ENCODE measurements around the gene FNBP1.

DNA sequence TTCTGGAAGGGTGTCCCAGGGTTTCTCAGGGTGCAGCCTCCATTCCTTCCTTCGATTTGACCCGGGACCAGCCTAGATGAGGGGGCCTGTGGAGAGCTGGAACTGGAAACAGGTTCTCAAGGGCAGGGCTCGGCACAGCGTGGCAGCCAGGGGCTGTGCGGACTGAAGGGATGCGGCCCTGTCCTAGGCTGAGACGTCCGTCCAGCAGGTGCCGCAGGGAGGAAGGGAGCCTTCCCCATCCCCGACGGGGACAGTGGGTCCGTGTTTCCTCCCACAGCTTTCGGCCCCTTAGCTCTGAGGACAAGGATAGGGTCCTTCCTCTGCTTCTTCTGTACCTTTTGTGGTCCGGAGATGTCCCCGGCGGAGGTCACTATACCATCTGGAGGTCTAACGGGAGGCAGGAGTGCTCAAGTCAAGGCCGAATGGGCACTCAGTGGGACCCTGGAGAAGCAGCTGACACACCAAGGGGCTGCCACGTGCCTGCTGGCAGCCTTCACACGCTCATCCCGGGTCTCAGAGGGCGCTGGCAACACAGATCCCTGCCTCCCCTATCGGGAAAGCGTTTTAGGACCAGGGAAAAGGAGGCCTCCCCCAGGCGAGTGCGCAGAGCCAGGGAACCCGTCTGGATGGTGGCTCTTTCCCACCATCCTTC lies 157.8 kb downstream of the FNBP1 start:
- TF ChIP-seq, protein P1, sequence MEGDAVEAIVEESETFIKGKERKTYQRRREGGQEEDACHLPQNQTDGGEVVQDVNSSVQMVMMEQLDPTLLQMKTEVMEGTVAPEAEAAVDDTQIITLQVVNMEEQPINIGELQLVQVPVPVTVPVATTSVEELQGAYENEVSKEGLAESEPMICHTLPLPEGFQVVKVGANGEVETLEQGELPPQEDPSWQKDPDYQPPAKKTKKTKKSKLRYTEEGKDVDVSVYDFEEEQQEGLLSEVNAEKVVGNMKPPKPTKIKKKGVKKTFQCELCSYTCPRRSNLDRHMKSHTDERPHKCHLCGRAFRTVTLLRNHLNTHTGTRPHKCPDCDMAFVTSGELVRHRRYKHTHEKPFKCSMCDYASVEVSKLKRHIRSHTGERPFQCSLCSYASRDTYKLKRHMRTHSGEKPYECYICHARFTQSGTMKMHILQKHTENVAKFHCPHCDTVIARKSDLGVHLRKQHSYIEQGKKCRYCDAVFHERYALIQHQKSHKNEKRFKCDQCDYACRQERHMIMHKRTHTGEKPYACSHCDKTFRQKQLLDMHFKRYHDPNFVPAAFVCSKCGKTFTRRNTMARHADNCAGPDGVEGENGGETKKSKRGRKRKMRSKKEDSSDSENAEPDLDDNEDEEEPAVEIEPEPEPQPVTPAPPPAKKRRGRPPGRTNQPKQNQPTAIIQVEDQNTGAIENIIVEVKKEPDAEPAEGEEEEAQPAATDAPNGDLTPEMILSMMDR (IDR thresholded peaks at IDR 0.05): no peak
- no peak for TF ChIP-seq FOXJ3 (CRISPR knock-in tag; IDR thresholded peaks at IDR 0.05)
